HG03060 (cell line): ENCODE results near the gene HPDL.
"Not testable (repeated sequence)": the region's sequence is repeated elsewhere in the genome, so short reads cannot be mapped to it uniquely, and the experiment has no call there.

Experiments used
- ATAC-seq: cut with Tn5 transposase; IDR thresholded peaks from one replicate; pipeline ENCODE4 v1.9.1; 2021; ENCODE audit warnings: low read depth, moderate number of reproducible peaks; ENCODE audit not compliant: unreplicated experiment

Gene HPDL

GRCh38 chr1:45348609-45348965, 21.9 kb downstream of the HPDL start:
- ATAC-seq, result no peak

GRCh38 chr1:45348966-45349677, 22.4 kb downstream of the HPDL start:
- ATAC-seq, result no peak

- no peak for ATAC-seq
Measured at GRCh38 chr1:45351508-45351907, 24.8 kb downstream of the HPDL start.

- no peak for ATAC-seq
Measured at GRCh38 chr1:45353685-45354084, 27.0 kb downstream of the HPDL start.

- no peak for ATAC-seq
Measured at GRCh38 chr1:45354838-45355237, 28.1 kb downstream of the HPDL start.

GRCh38 chr1:45355683-45356082, 29.0 kb downstream of the HPDL start:
- ATAC-seq, result no peak

- no peak for ATAC-seq
Measured at GRCh38 chr1:45356186-45356585, 29.5 kb downstream of the HPDL start.

- no peak for ATAC-seq
Measured at GRCh38 chr1:45359882-45360513, 33.3 kb downstream of the HPDL start.

GRCh38 chr1:45360981-45361380, 34.3 kb downstream of the HPDL start:
- ATAC-seq, result not testable (repeated sequence)

- ATAC-seq, result no peak
Measured at GRCh38 chr1:45364294-45364693, 37.6 kb downstream of the HPDL start.

GRCh38 chr1:45365051-45365450, 38.4 kb downstream of the HPDL start:
- no peak for ATAC-seq

GRCh38 chr1:45370575-45370974, 43.9 kb downstream of the HPDL start:
- ATAC-seq, result peak; percentile 51

- ATAC-seq, result no peak
Measured at GRCh38 chr1:45373573-45373972, 46.9 kb downstream of the HPDL start.

GRCh38 chr1:45375104-45376090, 48.7 kb downstream of the HPDL start:
- ATAC-seq, result no peak

GRCh38 chr1:45378184-45378583, 51.5 kb downstream of the HPDL start:
- ATAC-seq, result no peak
